Measurements from ENCODE around the gene PVALEF.

Gene PVALEF

GRCh38 chr17:81210868-81211267, 45.6 kb downstream of the PVALEF start:
- no peak for DNase-seq (ENCODE audit: low spot score)
- TF ChIP-seq CTCF (IDR thresholded peaks at IDR 0.05; ENCODE audit: extremely low read depth, missing control alignments), result no peak

DNA sequence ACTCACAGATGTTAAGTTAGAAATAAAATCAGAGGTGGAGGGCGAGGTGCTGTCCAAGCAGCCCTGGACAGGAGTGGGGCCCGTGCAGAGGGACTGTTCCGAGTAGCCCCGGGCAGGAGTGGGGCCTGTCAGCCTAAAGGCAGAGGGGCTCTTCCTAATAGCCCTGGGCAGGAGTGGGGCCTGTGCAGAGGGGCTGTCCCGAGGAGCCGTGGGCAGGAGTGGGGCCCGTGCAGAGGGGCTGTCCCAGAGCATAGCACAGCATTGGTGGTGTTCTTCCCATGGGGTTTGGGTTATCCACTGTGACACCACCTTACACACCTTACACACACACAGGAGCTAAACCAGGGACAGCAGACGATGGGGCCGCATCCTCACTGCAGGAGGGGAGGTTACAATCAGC, 47.1 kb downstream of the PVALEF start:
- DNase-seq (ENCODE audit: low spot score), result no peak
- no peak for TF ChIP-seq CTCF (IDR thresholded peaks at IDR 0.05; ENCODE audit: extremely low read depth, missing control alignments)

DNA sequence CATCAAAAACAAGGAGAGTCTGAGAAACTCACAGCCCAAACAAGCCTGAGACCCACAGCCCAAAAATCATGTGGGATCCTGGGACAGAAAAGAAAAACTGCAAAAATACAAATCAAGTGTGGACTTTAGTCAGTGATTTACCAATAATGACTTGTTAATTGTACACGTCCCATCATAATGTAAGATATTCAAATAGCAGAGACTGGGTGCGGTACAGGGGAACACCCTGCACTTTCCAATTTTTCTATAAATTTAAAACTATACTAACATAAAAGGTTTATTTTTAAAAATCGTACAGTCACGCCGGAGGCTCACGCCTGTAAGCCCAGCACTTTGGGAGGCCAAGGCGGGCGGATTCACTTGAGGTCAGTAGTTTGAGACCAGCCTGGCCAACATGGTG, 48.7 kb downstream of the PVALEF start:
- no peak for DNase-seq (ENCODE audit: low spot score)
- TF ChIP-seq CTCF (IDR thresholded peaks at IDR 0.05; ENCODE audit: extremely low read depth, missing control alignments), result no peak

GRCh38 chr17:81217491-81217890, 52.2 kb downstream of the PVALEF start:
- no peak for TF ChIP-seq CTCF (IDR thresholded peaks at IDR 0.05; ENCODE audit: extremely low read depth, missing control alignments)
- DNase-seq (ENCODE audit: low spot score), result no peak

- DNase-seq (ENCODE audit: low spot score), result no peak
- TF ChIP-seq CTCF (IDR thresholded peaks at IDR 0.05; ENCODE audit: extremely low read depth, missing control alignments), result no peak
Measured at GRCh38 chr17:81218459-81218858, 53.2 kb downstream of the PVALEF start.

DNA sequence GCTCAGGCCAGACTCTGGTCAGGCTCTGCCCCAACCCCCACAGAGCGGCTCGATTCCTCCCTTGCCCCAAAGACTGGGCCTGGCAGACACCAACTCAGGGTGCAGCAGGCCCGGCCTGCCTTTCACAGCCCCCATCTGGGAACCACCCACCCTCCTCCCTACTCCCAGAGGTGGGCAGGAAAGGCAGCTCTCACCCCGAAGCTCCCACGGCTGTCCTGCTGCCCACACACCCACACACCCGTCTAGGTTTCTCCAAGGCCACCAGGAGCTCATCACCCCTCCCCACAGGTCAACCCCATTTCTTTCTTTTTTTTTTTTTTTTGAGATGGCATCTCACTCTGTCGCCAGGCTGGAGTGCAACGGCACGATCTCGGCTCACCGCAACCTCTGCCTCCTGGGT, 53.7 kb downstream of the PVALEF start:
- no peak for DNase-seq (ENCODE audit: low spot score)
- TF ChIP-seq CTCF (IDR thresholded peaks at IDR 0.05; ENCODE audit: extremely low read depth, missing control alignments), result no peak

GRCh38 chr17:81219476-81220180, 54.3 kb downstream of the PVALEF start:
- no peak for DNase-seq (ENCODE audit: low spot score)
- no peak for TF ChIP-seq CTCF (IDR thresholded peaks at IDR 0.05; ENCODE audit: extremely low read depth, missing control alignments)
